D721Med (cell line): ENCODE data around the gene HMMR.

ENCODE experiments used
- DNase-seq: peaks from one replicate; pipeline ENCODE4 v3.0.0; 2011; ENCODE audit warnings: low spot score; ENCODE audit not compliant: insufficient read length
- FAIRE-seq: peaks from 2 replicates; lab custom pipeline; 2011; peaks lifted over from hg19 to GRCh38; lab: Jason Lieb, UNC
- TF ChIP-seq, protein P1 (sequence below): IDR thresholded peaks from 2 replicates; pipeline ENCODE4 v1.5.1; 2012; ENCODE audit warnings: mild to moderate bottlenecking, control low read depth; ENCODE audit not compliant: insufficient read depth; ENCODE audit errors: missing control alignments

The HMMR gene

DNA sequence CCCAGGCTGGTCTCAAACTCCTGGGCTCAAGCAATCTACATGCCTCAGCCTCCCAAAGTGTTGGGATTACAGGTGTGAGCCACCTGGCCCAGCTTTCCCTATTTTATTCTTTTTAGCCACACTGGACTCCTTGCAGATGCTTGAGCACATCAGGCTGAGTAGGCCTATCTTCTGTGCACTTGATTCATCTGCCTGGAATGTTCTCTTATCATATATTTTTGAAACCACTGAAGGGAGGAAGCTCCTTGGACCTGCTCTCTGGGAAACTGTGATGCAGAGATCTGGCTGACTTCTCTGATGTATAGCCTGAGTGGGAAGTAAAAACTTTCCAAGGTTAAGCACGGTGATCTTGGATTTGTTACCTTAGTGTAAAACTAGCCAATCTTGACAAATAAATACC is 38.5 kb downstream of the HMMR start:
- TF ChIP-seq, protein P1, sequence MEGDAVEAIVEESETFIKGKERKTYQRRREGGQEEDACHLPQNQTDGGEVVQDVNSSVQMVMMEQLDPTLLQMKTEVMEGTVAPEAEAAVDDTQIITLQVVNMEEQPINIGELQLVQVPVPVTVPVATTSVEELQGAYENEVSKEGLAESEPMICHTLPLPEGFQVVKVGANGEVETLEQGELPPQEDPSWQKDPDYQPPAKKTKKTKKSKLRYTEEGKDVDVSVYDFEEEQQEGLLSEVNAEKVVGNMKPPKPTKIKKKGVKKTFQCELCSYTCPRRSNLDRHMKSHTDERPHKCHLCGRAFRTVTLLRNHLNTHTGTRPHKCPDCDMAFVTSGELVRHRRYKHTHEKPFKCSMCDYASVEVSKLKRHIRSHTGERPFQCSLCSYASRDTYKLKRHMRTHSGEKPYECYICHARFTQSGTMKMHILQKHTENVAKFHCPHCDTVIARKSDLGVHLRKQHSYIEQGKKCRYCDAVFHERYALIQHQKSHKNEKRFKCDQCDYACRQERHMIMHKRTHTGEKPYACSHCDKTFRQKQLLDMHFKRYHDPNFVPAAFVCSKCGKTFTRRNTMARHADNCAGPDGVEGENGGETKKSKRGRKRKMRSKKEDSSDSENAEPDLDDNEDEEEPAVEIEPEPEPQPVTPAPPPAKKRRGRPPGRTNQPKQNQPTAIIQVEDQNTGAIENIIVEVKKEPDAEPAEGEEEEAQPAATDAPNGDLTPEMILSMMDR = no peak
- no peak for DNase-seq
- FAIRE-seq = no peak

DNA sequence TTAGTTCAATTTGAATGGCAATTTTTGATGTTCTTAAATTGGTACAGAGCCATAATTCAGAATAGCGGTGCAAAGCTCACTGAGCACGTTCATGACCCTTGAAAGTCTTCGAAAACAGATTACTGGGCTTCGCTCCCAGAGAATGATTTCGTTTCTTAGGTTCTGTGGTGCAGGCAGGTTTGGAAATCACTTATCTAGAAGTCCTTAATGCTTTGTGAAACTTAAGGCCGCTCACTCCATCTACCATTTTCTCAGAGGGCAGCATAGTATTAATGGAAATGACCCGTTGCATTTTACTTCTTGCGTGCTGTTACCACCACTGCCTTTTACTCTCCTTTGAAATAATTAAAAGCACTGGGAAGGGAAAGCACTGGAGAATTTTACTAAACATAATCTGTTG is 42.1 kb downstream of the HMMR start:
- FAIRE-seq (no peak), DNase-seq (no peak)
- TF ChIP-seq, protein P1 = no peak

DNA sequence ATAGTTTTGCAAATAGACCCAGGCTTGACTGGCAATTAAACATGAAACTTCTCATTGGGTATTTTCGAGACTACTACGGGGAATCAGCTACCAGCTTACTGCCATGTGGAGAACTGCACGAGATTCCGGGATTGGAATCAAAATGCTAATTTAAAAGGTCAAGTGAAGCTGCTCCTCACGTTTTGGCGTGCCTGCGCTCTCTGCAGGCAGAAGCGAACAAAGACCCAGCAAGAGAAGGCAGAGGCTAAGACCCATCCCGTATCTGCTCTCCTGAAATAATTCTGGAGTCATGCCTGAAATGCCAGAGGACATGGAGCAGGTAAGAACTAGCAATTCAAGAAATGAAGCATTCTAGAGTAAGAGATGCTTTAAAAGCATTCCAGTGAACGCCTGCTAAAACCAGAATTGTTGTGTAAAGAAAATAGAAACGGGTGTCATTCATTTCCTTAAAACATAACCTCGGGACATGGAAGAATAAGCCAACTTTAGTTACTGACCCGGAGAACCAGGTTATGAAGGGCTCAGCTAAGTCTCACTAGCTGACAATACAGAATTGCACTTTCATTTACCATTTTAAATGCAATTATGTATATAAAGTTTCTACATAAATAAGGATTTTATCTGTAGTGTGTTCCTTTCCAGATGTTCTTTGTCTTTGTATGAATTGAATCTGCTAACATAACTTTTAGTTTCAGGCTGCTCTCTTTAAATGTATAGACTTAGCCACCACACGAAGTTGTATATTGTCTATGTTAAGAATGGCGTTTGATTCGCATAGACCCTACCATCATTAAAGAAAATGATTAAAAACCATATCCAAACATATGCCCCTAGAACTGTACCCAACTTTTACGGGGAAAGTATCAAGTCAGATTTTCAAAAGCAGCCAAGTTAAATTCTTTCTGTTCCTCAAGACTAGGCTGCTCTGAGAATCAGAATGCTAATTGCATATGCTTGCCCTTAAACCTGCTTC is 43.0 kb downstream of the HMMR start:
- FAIRE-seq (no peak), DNase-seq (no peak)
- TF ChIP-seq, protein P1 = peak; percentile 60

DNA sequence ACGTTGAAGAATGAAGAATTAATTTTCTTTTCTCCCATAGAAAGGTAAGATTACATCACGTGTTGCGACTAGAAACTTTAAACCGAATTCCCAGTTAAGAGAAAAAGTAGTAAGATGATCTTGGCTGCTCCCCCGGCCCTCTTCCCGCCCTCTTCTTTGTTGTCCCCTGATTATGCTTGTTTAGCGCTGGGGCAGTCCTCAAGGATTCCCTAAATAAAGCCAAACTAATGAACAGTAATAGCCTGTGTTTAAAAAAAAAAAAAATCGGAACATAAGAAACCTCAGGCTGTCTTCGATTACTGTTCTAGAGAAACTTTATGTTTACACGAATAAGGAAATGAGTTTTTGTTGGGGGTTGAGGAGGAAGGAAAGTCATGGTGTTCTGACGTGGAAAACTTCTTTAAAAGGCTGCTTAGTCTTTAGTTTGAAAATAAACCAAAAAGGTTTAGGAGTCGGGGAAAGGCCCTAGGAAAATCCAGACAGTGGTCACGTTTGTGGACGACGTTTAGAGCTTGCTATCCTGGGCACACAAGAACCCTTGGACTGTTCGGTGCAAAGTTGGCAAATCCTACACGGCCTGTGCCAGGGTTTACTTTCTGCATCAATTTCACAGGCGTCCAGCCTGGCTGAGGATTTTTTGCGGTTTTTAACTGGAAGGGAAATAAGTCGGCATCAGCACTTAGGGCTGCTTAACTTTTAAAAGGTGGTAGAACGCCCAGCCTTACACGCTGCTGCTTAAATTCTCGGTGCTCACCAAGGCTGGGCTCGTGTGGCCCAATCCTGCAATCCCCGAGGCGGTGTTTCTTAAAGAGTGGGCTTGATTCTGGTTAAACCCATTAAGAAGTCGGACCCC is 43.9 kb downstream of the HMMR start:
- TF ChIP-seq, protein P1 = no peak
- no peak for FAIRE-seq
- DNase-seq = no peak

DNA sequence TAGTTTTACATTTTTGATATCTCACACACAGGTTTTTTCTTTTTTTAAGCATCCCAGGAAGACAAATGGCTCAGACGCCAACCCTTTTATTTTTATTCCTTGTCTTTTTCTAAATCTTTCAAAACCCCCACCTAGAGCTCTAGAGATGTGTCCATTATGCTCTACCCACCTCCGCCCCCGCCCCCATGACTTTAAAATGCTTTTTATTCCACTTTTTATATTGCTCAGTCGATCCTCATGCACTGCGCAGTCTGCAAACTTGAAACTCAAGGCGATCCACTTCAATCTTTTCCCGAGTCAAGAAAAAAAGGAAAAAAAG is 44.6 kb downstream of the HMMR start:
- TF ChIP-seq, protein P1 = no peak
- FAIRE-seq (no peak), DNase-seq (no peak)

DNA sequence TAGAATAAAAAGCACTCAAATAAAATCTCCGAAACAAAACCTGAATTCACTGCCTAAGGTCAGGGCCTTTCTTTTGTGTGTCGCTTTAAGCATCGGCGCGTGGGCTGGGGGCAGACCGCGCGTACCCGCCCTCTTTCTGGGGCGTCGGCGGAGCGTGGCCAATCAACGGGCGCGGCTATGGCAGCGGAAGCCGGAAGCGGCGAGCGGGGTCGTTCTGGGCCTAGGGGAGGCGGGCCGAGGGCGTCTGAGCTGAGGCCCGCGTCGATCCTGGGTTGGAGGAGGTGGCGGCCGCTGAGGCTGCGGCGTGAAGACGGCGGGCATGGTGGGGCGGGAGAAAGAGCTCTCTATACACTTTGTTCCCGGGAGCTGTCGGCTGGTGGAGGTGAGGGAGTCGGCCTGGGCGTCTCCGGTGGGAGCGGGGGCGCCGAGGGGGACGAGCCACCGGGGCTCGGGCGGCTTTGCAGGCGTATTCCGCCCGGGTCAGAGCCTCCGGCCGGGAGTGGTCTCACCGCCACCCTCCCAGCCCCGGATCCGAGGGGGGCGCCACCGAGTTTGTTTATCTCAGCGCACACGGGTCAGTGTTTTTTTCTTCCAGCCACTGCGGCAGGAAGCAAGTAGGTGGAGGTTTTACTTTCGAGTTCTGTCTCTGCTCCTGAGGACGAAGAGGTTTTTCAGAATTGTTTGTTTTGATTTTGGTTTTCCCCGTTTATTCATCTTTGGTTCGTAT is 45.1 kb downstream of the HMMR start, which contains the start of gene MAT2B:
TSS of gene MAT2B (plus strand) at position 252 of the 727 bp plus-strand sequence. CDS start at position 320, 68 bp downstream.
- FAIRE-seq (no peak), DNase-seq (peak; percentile 60)
- TF ChIP-seq, protein P1 = peak; percentile 42
